CD4-positive, alpha-beta memory T cell (primary cell): Measurements from ENCODE around the gene DHRS3. TPM values are rescaled to one million over a fixed set of nuclear protein-coding genes. Genes with fewer than 3 reads are reported as not detected.

Experiments used
- CTCF ChIA-PET: fragments of 350-600 bp; sonication (Branson Sonifier 250); formaldehyde crosslinking; loops from one replicate; lab custom pipeline; 2021; ENCODE audit warnings: inconsistent platforms; ENCODE audit not compliant: partially characterized antibody; lab: Charles Lee
- POLR2A ChIA-PET: fragments of 350-600 bp; sonication (Branson Sonifier 250); formaldehyde crosslinking; loops from one replicate; lab custom pipeline; 2021; ENCODE audit not compliant: partially characterized antibody; lab: Charles Lee
- DNase-seq, 5 donors: peaks; one replicate each; pipeline versions ENCODE4 v3.0.0 to v3.0.0-alpha.2; 2020 to 2022; ENCODE audit warnings: mixed read lengths in 1 of 5
- H3K27ac ChIP-seq: one replicate; pipeline ENCODE4 v1.7.0; 2013; ENCODE audit warnings: low read depth, low read length
- H3K27me3 ChIP-seq: 2 replicates; pipeline ENCODE4 v1.7.0; 2013; ENCODE audit warnings: mild to moderate bottlenecking, low read length, moderate library complexity; ENCODE audit not compliant: insufficient read depth
- H3K36me3 ChIP-seq: 2 replicates; pipeline ENCODE4 v1.7.0; 2013; ENCODE audit warnings: mild to moderate bottlenecking, low read length, moderate library complexity; ENCODE audit not compliant: insufficient read depth
- H3K4me1 ChIP-seq: 2 replicates; pipeline ENCODE4 v1.7.0; 2013; ENCODE audit warnings: mild to moderate bottlenecking, low read length, moderate library complexity; ENCODE audit not compliant: insufficient read depth
- H3K4me3 ChIP-seq, 2 donors: one replicate each; pipeline ENCODE4 v1.7.0; 2013; ENCODE audit warnings: low read length in 2 of 2, mild to moderate bottlenecking in 1 of 2
- H3K9me3 ChIP-seq, 2 donors: one replicate each; pipeline ENCODE4 v1.7.0; 2013; ENCODE audit warnings: low read length in 2 of 2, control low read depth in 1 of 2; ENCODE audit not compliant: control insufficient read depth in 1 of 2
- H3K27ac Mint-ChIP-seq, 7 donors: one replicate each; pipeline ENCODE4 v1.8.0; 2020 to 2021; ENCODE audit warnings: mixed read lengths in 7 of 7, mild to moderate bottlenecking in 6 of 7, inconsistent platforms in 3 of 7, moderate library complexity in 3 of 7
- H3K27me3 Mint-ChIP-seq, 2 donors: one replicate each; pipeline ENCODE4 v1.8.0; 2020 to 2021; ENCODE audit warnings: mixed read lengths in 2 of 2
- H3K36me3 Mint-ChIP-seq, 2 donors: one replicate each; pipeline ENCODE4 v1.8.0; 2020 to 2021; ENCODE audit warnings: mixed read lengths in 2 of 2, inconsistent platforms in 1 of 2, mild to moderate bottlenecking in 1 of 2
- H3K4me1 Mint-ChIP-seq, 4 donors: one replicate each; pipeline ENCODE4 v1.8.0; 2020 to 2021; ENCODE audit warnings: mixed read lengths in 4 of 4, mild to moderate bottlenecking in 1 of 4
- H3K4me3 Mint-ChIP-seq, 8 donors: one replicate each; pipeline ENCODE4 v1.8.0; 2020 to 2021; ENCODE audit warnings: mixed read lengths in 8 of 8, mild to moderate bottlenecking in 7 of 8, moderate library complexity in 6 of 8, inconsistent platforms in 3 of 8
- H3K9me3 Mint-ChIP-seq, 8 donors: one replicate each; pipeline ENCODE4 v1.8.0; 2020 to 2021; ENCODE audit warnings: mixed read lengths in 8 of 8, mild to moderate bottlenecking in 5 of 8, inconsistent platforms in 3 of 8, moderate library complexity in 1 of 8
- intact Hi-C: fragments of 100-400 bp; cut with micrococcal nuclease; formaldehyde crosslinking; loops from one replicate; pipeline ENCODE4 v1.15.1; 2023
- polyA plus RNA-seq, 2 donors: library from polyadenylated mRNA; unstranded; fragments of 300-500 nt; fragmentation: Illumina TruSeq; gene quantifications; one replicate each; pipeline ENCODE4 v1.2.3, GENCODE V29; 2021
- total RNA-seq, 2 experiments: library from RNA; stranded (reverse); gene quantifications; one replicate each; pipeline ENCODE4 v1.2.3, GENCODE V29; 2021

The DHRS3 gene
- total and polyA plus RNA-seq, 4 experiments from 2014 or later = 30.1 to 91.8 (median 64.0) TPM

DNA sequence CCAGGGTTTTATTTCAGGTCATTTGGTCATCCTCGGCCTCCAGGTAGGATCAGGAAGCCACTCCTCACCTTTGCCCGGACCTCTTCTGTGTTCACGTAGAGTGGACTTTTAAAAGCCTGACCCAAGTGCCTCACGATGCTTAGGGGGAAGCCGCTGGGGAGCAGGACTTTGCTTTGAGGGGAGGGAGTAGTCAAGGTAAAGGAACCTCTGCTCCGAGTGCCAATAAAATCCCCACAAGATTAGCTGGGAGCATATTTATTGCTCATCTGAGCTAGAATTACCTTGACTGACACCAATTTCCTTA lies 603 bp upstream of the DHRS3 start:
- POLR2A ChIA-PET = interaction anchor here (0.7 to 11.6 kb wide), 19 partner anchors 15 to 711 kb away, joined by 3 to 327 read pairs (median 4); no protein-coding TSS in a partner anchor
- intact Hi-C loops = loop anchor here (1.0 to 5.0 kb wide), 2 partner anchors 108 to 231 kb away; no protein-coding TSS in a partner anchor
- H3K4me1 Mint-ChIP-seq = peaks cover 21 to 69% (median 45%) of the 10 kb centered on the region in 4 donors
- H3K9me3 Mint-ChIP-seq = peaks cover 0 to 1% (median 0%) of the 10 kb centered on the region in 8 donors
- peak overlapping the region; percentile 97 to 99 (median 98) for H3K4me3 Mint-ChIP-seq
- no peak for DNase-seq
- H3K27me3 Mint-ChIP-seq = peaks cover 0 to 2% of the 10 kb centered on the region in 2 donors
- CTCF ChIA-PET = interaction anchor here (0.6 to 8.5 kb wide), 20 partner anchors 16 to 346 kb away, joined by 3 to 196 read pairs (median 6); no protein-coding TSS in a partner anchor
- no peaks in the 10 kb centered on the region for H3K27me3 ChIP-seq
- H3K27ac Mint-ChIP-seq = peak overlapping the region; percentile 88 to 99 (median 97)
- H3K36me3 Mint-ChIP-seq = peaks cover 0 to 39% of the 10 kb centered on the region in 2 donors
- H3K9me3 ChIP-seq = no peaks in the 10 kb centered on the region
- H3K36me3 ChIP-seq = no peaks in the 10 kb centered on the region
- H3K4me1 ChIP-seq = peaks cover 50% of the 10 kb centered on the region
- H3K27ac ChIP-seq = peak overlapping the region; percentile 74
- peak overlapping the region; percentile 87 to 90 for H3K4me3 ChIP-seq

DNA sequence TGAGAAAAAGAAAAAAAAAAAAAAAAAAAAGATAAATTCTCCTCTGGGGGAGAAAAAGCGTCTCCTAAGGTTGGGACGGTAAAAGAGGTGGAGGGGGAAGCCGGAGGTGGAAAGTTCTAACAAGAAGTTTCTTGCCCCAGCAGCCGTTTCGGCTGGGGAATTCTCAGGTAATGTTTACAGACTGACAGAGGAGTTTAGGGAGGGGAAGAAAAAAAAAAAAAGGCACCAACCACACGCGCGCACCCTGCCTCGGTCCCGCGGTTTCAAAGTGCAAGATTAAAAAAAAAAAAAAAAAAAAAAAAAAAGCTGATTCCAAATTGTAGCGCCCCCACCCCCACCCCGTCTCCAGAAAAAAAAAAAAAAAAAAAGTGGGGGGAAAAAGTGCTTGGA lies 504 bp downstream of the DHRS3 start:
- Histone ChIP-seq H3K9me3 (no peaks in the 10 kb centered on the region), H3K27me3 (no peaks in the 10 kb centered on the region), H3K4me1 (peaks cover 56% of the 10 kb centered on the region), H3K4me3 (peak overlapping the region; percentile 87 to 90), H3K36me3 (no peaks in the 10 kb centered on the region), H3K27ac (peak overlapping the region; percentile 74)
- peaks cover 0 to 2% of the 10 kb centered on the region in 2 donors for H3K27me3 Mint-ChIP-seq
- peak overlapping the region; percentile 97 to 99 (median 98) for H3K4me3 Mint-ChIP-seq
- peaks cover 0 to 1% (median 0%) of the 10 kb centered on the region in 8 donors for H3K9me3 Mint-ChIP-seq
- intact Hi-C loops = loop anchor here (1.0 to 5.0 kb wide), 3 partner anchors 13 to 387 kb away; partner anchors contain the start of gene VPS13D
- peaks cover 29 to 79% (median 56%) of the 10 kb centered on the region in 4 donors for H3K4me1 Mint-ChIP-seq
- peaks cover 0 to 48% of the 10 kb centered on the region in 2 donors for H3K36me3 Mint-ChIP-seq
- H3K27ac Mint-ChIP-seq = peak overlapping the region; percentile 88 to 99 (median 97)
- POLR2A ChIA-PET = interaction anchor here (0.7 to 11.6 kb wide), 15 partner anchors 14 to 709 kb away, joined by 3 to 327 read pairs (median 6); no protein-coding TSS in a partner anchor
- DNase-seq = peak; percentile 60 to 85 (median 66)
- CTCF ChIA-PET = interaction anchor here (0.9 to 8.5 kb wide), 7 partner anchors 15 to 303 kb away, joined by 3 to 196 read pairs (median 19); no protein-coding TSS in a partner anchor

- Mint-ChIP-seq H3K9me3 (peaks cover 0 to 1% (median 0%) of the 10 kb centered on the region in 8 donors), H3K27ac (peak overlapping the region; percentile 91 to 99 (median 97)), H3K4me3 (peak overlapping the region; percentile 97 to 99 (median 98)), H3K4me1 (peaks cover 33 to 85% (median 61%) of the 10 kb centered on the region in 4 donors), H3K36me3 (peaks cover 0 to 52% of the 10 kb centered on the region in 2 donors), H3K27me3 (peaks cover 0 to 2% of the 10 kb centered on the region in 2 donors)
- peaks cover 56% of the 10 kb centered on the region for H3K4me1 ChIP-seq
- H3K27ac ChIP-seq = peak overlapping the region; percentile 74
- H3K27me3 ChIP-seq = no peaks in the 10 kb centered on the region
- ChIA-PET CTCF (interaction anchor here (0.9 to 8.5 kb wide), 8 partner anchors 10 to 341 kb away, joined by 3 to 196 read pairs (median 6); no protein-coding TSS in a partner anchor), POLR2A (interaction anchor here (0.8 to 11.6 kb wide), 17 partner anchors 13 to 709 kb away, joined by 3 to 327 read pairs (median 7); no protein-coding TSS in a partner anchor)
- no peaks in the 10 kb centered on the region for H3K36me3 ChIP-seq
- intact Hi-C loops = loop anchor here (1.0 to 5.0 kb wide), 3 partner anchors 13 to 387 kb away; partner anchors contain the start of gene VPS13D
- peak in 4 of 5 donors; percentile 25 to 57 (median 26) for DNase-seq
- peak overlapping the region; percentile 87 to 90 for H3K4me3 ChIP-seq
- H3K9me3 ChIP-seq = no peaks in the 10 kb centered on the region
These were observed 1.2 kb downstream of the DHRS3 start for GRCh38 chr1:12616709-12617373.

DNA sequence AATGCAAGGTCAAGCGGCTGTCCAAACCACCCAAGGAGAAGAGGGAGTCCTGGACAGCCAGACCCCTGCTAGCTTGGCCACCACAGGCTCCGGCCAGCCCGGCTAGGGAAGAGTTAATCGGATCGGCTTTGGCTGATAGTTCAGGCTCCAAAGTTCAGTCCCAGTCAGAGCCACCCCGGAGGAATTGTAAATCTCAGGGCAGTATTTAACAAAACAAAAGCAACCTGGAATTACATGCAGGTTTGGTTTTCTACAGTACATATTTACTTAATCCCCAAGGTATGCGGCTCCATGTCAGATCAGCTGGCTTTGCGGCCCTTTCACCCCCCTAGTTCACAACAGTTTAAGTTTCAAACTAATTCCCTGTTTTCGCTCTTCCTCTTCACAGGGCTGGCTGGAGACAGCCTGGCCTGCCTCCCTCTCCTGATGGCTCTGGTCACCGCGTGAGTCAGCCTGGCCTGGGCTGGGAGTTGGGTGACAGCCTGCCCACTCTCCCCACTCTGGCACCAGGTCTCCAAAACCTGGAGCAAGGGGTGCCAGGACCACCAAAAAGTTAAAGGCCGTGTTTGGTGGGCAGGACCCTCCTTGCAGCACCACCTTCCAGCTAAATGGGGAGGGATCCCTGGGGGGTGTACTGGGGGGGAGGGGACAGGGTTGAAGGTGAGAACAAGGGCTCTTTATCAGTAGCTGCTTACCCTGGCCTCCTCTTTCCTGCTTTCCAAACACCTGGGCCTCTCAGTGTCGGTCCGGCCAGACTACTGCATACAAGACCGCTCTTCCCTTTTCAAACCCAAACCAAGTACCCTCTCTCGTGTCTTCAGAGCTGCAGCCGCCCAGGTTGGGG lies 1.9 kb downstream of the DHRS3 start:
- Mint-ChIP-seq H3K27me3 (peaks cover 0 to 2% of the 10 kb centered on the region in 2 donors), H3K4me1 (peaks cover 35 to 90% (median 62%) of the 10 kb centered on the region in 4 donors), H3K9me3 (peaks cover 0 to 1% (median 0%) of the 10 kb centered on the region in 8 donors), H3K27ac (peak overlapping the region; percentile 81 to 99 (median 89)), H3K36me3 (peaks cover 6 to 58% of the 10 kb centered on the region in 2 donors), H3K4me3 (peak overlapping the region; percentile 97 to 99 (median 98))
- Histone ChIP-seq H3K27ac (peak overlapping the region; percentile 74), H3K4me1 (peaks cover 54% of the 10 kb centered on the region), H3K27me3 (no peaks in the 10 kb centered on the region), H3K4me3 (peak overlapping the region; percentile 87 to 90), H3K9me3 (no peaks in the 10 kb centered on the region), H3K36me3 (no peaks in the 10 kb centered on the region)
- intact Hi-C loops = loop anchor here (5.0 kb wide), 1 partner anchor 229 kb away; no protein-coding TSS in a partner anchor
- ChIA-PET POLR2A (interaction anchor here (1.2 to 11.6 kb wide), 14 partner anchors 12 to 708 kb away, joined by 3 to 327 read pairs (median 8); no protein-coding TSS in a partner anchor), CTCF (interaction anchor here (0.9 to 8.5 kb wide), 7 partner anchors 11 to 491 kb away, joined by 3 to 196 read pairs (median 3); no protein-coding TSS in a partner anchor)
- DNase-seq = no peak

- peak overlapping the region; percentile 74 for H3K27ac ChIP-seq
- intact Hi-C loops = loop anchor here (5.0 kb wide), 1 partner anchor 228 kb away; no protein-coding TSS in a partner anchor
- peak overlapping the region; percentile 87 to 90 for H3K4me3 ChIP-seq
- H3K9me3 ChIP-seq = no peaks in the 10 kb centered on the region
- Mint-ChIP-seq H3K27me3 (peaks cover 0 to 2% of the 10 kb centered on the region in 2 donors), H3K27ac (peak overlapping the region; percentile 69 to 99 (median 88)), H3K36me3 (peaks cover 11 to 65% of the 10 kb centered on the region in 2 donors), H3K4me3 (peak overlapping the region; percentile 97 to 99 (median 98)), H3K9me3 (peaks cover 0 to 1% (median 0%) of the 10 kb centered on the region in 8 donors), H3K4me1 (peaks cover 37 to 93% (median 63%) of the 10 kb centered on the region in 4 donors)
- H3K27me3 ChIP-seq = no peaks in the 10 kb centered on the region
- H3K4me1 ChIP-seq = peaks cover 46% of the 10 kb centered on the region
- H3K36me3 ChIP-seq = no peaks in the 10 kb centered on the region
- no peak for DNase-seq
- ChIA-PET CTCF (interaction anchor here (1.2 to 8.5 kb wide), 3 partner anchors 12 to 490 kb away, joined by 3 to 196 read pairs (median 3); no protein-coding TSS in a partner anchor), POLR2A (interaction anchor here (1.5 to 11.6 kb wide), 10 partner anchors 11 to 707 kb away, joined by 3 to 327 read pairs (median 12); no protein-coding TSS in a partner anchor)
These were observed 2.7 kb downstream of the DHRS3 start for GRCh38 chr1:12615159-12615864.
